Nephron progenitor cell (in vitro differentiated cells): ENCODE measurements around the gene MT2A.
A peak's percentile ranks its signal among the peaks of the same experiment; 100 is the strongest.

Experiments used
- DNase-seq: peaks from one replicate; pipeline ENCODE4 v3.0.0; 2021
- H3K27ac Mint-ChIP-seq: 2 replicates; pipeline ENCODE4 v1.8.0; 2021; ENCODE audit warnings: mild to moderate bottlenecking, moderate library complexity, mixed read lengths
- H3K27me3 Mint-ChIP-seq: 2 replicates; pipeline ENCODE4 v1.8.0; 2021; ENCODE audit warnings: mild to moderate bottlenecking, low read depth, mixed read lengths; ENCODE audit not compliant: poor library complexity
- H3K36me3 Mint-ChIP-seq: 2 replicates; pipeline ENCODE4 v1.8.0; 2021; ENCODE audit warnings: low read depth, mixed read lengths
- H3K4me1 Mint-ChIP-seq: 2 replicates; pipeline ENCODE4 v1.8.0; 2021; ENCODE audit warnings: mixed read lengths
- H3K4me3 Mint-ChIP-seq: 2 replicates; pipeline ENCODE4 v1.8.0; 2021; ENCODE audit warnings: mild to moderate bottlenecking, moderate library complexity, mixed read lengths
- H3K9me3 Mint-ChIP-seq: 2 replicates; pipeline ENCODE4 v1.8.0; 2021; ENCODE audit warnings: mild to moderate bottlenecking, moderate library complexity, mixed read lengths
- TF ChIP-seq, protein P1 (sequence below): fragments of 200-600 bp; sonication (generic); IDR thresholded peaks from 2 replicates; pipeline ENCODE4 v1.5.0; 2021; ENCODE audit warnings: antibody characterized with exemption

MT2A gene

DNA sequence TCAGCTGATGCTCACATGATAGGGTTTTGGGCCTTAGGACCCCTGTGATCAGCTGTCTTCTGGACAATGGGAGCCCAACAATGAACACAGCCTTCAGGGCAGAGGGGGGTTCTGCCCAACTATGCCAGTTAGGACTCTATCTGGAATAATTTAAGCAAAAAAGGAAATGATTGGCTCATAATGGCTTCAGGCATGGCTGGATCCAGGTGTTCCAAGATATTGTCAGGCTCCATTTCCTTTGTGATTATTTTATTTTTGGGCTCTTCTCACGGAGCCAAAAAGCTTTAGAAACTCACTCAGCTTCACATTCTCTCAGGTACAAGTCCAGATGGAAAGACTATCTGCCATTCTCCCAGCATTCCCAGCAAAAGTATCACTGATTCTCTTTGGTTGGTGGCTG lies 2.9 kb upstream of the MT2A start:
- TF ChIP-seq, protein P1, sequence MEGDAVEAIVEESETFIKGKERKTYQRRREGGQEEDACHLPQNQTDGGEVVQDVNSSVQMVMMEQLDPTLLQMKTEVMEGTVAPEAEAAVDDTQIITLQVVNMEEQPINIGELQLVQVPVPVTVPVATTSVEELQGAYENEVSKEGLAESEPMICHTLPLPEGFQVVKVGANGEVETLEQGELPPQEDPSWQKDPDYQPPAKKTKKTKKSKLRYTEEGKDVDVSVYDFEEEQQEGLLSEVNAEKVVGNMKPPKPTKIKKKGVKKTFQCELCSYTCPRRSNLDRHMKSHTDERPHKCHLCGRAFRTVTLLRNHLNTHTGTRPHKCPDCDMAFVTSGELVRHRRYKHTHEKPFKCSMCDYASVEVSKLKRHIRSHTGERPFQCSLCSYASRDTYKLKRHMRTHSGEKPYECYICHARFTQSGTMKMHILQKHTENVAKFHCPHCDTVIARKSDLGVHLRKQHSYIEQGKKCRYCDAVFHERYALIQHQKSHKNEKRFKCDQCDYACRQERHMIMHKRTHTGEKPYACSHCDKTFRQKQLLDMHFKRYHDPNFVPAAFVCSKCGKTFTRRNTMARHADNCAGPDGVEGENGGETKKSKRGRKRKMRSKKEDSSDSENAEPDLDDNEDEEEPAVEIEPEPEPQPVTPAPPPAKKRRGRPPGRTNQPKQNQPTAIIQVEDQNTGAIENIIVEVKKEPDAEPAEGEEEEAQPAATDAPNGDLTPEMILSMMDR = no peak
- H3K36me3 Mint-ChIP-seq = no peaks in the 10 kb centered on the region
- H3K9me3 Mint-ChIP-seq = no peaks in the 10 kb centered on the region
- H3K4me1 Mint-ChIP-seq = peaks cover 51% of the 10 kb centered on the region
- H3K4me3 Mint-ChIP-seq = no peak overlapping the region
- H3K27ac Mint-ChIP-seq = no peak overlapping the region
- peaks cover 64% of the 10 kb centered on the region for H3K27me3 Mint-ChIP-seq
- no peak for DNase-seq

DNA sequence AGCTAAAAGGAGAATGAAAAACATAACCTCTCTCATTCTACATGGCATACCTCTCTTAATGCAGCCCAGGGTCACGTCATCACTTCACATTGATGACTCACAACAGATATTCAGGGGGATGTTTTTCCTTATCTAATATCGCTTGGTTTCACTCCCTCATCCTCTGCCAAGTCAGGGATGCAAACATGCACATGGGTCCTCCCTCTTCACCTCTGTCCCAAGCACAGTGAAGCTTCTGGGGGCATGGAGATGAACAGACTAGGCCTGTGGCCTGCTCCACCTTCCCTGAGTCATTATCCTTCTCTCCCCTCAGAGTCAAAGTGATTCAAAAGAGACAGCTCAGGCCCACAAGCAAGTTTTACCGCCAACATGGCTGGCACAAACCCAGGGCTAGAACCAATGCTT lies 2.3 kb upstream of the MT2A start:
- Mint-ChIP-seq H3K27ac (no peak overlapping the region), H3K4me3 (no peak overlapping the region), H3K9me3 (no peaks in the 10 kb centered on the region), H3K4me1 (peaks cover 57% of the 10 kb centered on the region), H3K27me3 (peaks cover 63% of the 10 kb centered on the region), H3K36me3 (no peaks in the 10 kb centered on the region)
- TF ChIP-seq, protein P1 = no peak
- DNase-seq = no peak

DNA sequence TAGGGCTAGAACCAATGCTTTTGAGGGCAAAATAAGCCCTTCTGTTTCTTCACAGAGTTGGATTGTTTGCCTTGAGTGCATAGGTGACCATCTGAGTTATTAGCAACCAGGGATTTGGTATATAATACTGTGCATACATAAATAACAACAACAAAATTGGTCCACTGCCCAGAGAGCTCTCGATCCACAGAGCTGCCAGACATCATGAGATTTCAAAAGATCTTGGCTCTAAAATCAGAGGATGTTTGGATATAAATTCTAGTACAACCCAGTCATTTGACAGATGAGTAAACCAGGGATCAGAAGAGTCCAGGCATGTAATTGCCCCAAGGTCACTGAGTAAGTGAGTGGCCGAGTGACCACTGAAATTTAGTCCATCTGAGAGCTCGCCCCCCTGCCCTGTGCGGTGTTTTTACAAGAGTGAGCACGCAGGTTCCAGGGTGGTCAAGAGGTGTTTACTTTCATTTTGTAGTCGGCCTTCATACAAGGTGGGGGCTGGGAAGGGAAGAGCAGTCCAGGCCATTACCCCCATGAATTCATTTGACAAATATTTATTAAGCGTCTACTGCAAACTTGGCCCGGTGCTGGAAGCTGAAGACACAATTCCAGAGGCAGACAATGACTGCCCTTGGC lies 1.8 kb upstream of the MT2A start:
- DNase-seq = no peak
- peaks cover 62% of the 10 kb centered on the region for H3K4me1 Mint-ChIP-seq
- no peaks in the 10 kb centered on the region for H3K36me3 Mint-ChIP-seq
- TF ChIP-seq, protein P1 = no peak
- H3K9me3 Mint-ChIP-seq = no peaks in the 10 kb centered on the region
- peaks cover 61% of the 10 kb centered on the region for H3K27me3 Mint-ChIP-seq
- H3K4me3 Mint-ChIP-seq = peak overlapping the region; percentile 11
- peak overlapping the region; percentile 81 for H3K27ac Mint-ChIP-seq

DNA sequence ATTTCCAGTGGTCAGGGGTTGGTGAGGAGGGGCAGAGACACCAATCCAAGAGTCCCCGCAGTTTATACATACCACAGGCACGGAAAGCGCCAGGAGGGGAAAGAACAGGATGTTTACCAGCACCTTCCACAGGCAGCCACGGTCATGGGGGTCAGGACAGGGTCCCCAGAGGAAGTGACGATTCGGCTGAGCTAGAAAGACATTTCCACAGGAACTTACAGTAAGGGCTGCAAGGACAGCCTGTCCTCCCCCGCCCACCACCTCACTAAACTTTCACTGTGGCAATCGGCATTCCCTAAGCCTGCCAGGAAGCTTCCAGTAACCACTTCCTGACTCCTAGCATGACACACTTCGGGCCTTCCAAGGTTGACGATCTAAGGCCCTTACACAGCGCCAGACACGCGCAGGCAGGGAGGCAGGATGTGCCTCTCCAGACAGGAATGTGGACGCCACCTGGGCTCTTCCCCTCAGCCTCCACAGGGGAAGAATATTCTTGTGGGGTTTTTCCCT lies 1.2 kb upstream of the MT2A start:
- Mint-ChIP-seq H3K4me1 (peaks cover 63% of the 10 kb centered on the region), H3K36me3 (no peaks in the 10 kb centered on the region), H3K27ac (peak overlapping the region; percentile 81), H3K27me3 (peaks cover 57% of the 10 kb centered on the region), H3K4me3 (peak overlapping the region; percentile 11), H3K9me3 (no peaks in the 10 kb centered on the region)
- TF ChIP-seq, protein P1 = no peak
- DNase-seq = no peak

DNA sequence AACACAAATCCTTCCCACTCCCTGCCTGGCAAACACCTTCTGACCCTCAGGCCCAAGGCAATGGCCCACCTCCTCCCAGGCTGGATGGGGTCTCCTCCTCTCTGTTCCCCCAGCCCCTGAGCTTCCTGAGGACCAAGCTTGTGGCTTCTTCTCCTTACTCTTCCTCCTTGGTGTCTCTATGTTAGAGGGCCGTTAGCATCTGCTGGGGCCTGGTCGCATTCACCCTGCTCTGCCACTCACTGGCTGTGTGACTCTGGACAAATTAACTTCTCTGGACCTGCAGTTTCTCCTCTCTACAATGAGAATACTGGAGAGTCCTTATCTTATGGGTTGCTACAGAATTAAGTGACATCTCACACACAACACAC lies 725 bp upstream of the MT2A start:
- H3K4me3 Mint-ChIP-seq = peak overlapping the region; percentile 59
- H3K27ac Mint-ChIP-seq = peak overlapping the region; percentile 84
- TF ChIP-seq, protein P1 = no peak
- peaks cover 57% of the 10 kb centered on the region for H3K27me3 Mint-ChIP-seq
- no peaks in the 10 kb centered on the region for H3K9me3 Mint-ChIP-seq
- no peaks in the 10 kb centered on the region for H3K36me3 Mint-ChIP-seq
- DNase-seq = no peak
- peaks cover 63% of the 10 kb centered on the region for H3K4me1 Mint-ChIP-seq

DNA sequence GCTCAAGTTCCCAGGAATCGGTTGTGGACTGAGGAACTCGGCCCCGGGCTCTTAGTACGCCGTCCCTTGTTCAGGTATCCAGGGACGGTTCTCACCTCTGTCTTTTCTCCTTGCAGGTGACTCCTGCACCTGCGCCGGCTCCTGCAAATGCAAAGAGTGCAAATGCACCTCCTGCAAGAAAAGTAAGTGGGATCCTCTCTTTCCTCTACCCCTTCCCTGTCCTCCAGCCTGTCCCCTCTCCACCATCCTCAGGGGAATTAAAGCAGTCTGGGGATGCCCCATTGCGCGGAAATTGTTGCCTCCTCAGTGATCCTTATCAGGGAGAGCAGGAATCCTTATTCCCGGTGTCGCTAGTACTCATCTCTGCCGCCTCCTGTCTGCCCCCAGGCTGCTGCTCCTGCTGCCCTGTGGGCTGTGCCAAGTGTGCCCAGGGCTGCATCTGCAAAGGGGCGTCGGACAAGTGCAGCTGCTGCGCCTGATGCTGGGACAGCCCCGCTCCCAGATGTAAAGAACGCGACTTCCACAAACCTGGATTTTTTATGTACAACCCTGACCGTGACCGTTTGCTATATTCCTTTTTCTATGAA lies 585 bp downstream of the MT2A start:
- H3K27me3 Mint-ChIP-seq = peaks cover 60% of the 10 kb centered on the region
- H3K27ac Mint-ChIP-seq = peak overlapping the region; percentile 13
- H3K4me3 Mint-ChIP-seq = peak overlapping the region; percentile 88
- no peaks in the 10 kb centered on the region for H3K36me3 Mint-ChIP-seq
- TF ChIP-seq, protein P1 = no peak
- no peaks in the 10 kb centered on the region for H3K9me3 Mint-ChIP-seq
- H3K4me1 Mint-ChIP-seq = peaks cover 59% of the 10 kb centered on the region
- no peak for DNase-seq
